ENCODE data around the gene ROBO1. TPM values are rescaled to one million over a fixed set of nuclear protein-coding genes. Genes with fewer than 3 reads are reported as not detected.

ROBO1 gene
- total RNA-seq, 1 donor from 2014 or later = 31.7 TPM

GRCh38 chr3:78880603-78881461 is 887.0 kb downstream of the ROBO1 start:
- no peak for DNase-seq (ENCODE audit: low read depth)
- Histone ChIP-seq H3K36me3 (ENCODE audit: control insufficient read depth, insufficient read depth, low read length) (no peaks in the 10 kb centered on the region), H3K27me3 (ENCODE audit: control insufficient read depth, insufficient read depth, low read length) (no peaks in the 10 kb centered on the region), H3K4me3 (ENCODE audit: low read depth, low read length) (no peak overlapping the region)
- no peak for TF ChIP-seq CTCF (IDR thresholded peaks at IDR 0.05; ENCODE audit: insufficient read depth, low read length, poor library complexity, severe bottlenecking)

DNA sequence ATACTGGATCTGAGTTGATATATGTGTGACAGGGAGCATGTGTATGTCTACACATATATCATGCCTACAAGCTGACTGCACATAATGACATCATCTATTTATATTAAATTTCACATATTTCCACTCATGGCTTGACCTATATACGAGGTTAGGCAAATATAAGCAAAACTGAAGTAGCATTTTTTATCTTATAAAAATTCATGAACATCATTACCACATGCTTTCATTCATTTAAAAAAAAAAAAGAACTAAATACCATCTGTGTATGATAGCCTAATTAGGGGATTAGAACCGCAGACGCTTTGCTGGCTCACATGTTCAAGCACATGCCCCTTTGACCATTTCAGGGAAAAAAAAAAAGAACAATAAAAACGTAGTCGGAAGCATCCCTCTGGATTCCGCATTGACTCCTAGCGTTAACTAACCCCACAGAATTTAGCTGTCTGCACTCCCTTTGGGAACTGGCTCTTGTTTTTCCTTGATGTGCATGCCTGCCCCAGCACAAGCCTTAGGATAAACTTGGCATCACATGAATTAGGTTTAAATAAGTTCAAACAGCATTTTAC is 888.4 kb downstream of the ROBO1 start:
- Histone ChIP-seq H3K36me3 (ENCODE audit: control insufficient read depth, insufficient read depth, low read length) (no peaks in the 10 kb centered on the region), H3K27me3 (ENCODE audit: control insufficient read depth, insufficient read depth, low read length) (no peaks in the 10 kb centered on the region), H3K4me3 (ENCODE audit: low read depth, low read length) (no peak overlapping the region)
- DNase-seq (ENCODE audit: low read depth) = no peak
- TF ChIP-seq CTCF (IDR thresholded peaks at IDR 0.05; ENCODE audit: insufficient read depth, low read length, poor library complexity, severe bottlenecking) = no peak

DNA sequence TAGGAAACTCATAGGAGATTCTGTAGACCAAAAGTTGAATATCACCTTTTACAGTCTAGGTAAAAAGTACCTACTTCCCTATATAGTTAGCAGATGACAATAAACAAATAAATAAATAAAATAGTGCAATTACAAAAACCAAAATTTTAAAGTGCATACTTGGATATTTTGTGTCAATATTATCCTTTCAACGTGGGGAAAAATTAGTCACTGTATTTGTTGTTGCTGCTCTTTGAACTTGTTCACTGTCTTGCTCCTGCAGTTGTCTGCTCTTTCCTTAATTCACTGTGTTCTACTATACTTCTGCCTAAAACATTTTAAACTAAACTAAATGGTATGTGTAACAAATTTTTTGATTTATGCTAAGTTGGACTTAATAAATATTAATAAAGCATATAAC is 889.0 kb downstream of the ROBO1 start:
- no peak for TF ChIP-seq CTCF (IDR thresholded peaks at IDR 0.05; ENCODE audit: insufficient read depth, low read length, poor library complexity, severe bottlenecking)
- DNase-seq (ENCODE audit: low read depth) = no peak
- H3K36me3 ChIP-seq (ENCODE audit: control insufficient read depth, insufficient read depth, low read length) = no peaks in the 10 kb centered on the region
- H3K4me3 ChIP-seq (ENCODE audit: low read depth, low read length) = no peak overlapping the region
- H3K27me3 ChIP-seq (ENCODE audit: control insufficient read depth, insufficient read depth, low read length) = no peaks in the 10 kb centered on the region

DNA sequence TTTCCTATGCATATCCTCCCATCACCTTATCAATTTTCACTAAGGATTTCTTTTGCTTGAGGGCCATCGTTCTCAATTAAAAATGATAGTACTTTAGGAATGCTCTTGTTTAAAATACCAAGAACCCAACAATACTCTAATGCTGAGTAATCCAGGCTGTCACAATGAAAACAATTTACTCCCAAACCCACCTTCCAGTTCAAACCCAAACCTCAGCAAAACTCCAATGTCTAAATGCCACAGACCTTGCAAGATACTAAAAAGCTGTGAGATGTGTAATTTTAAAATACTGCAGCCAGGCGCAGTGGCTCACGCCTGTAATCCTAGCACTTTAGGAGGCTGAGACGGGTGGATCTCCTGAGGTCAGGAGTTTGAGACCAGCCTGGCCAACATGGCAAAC is 889.8 kb downstream of the ROBO1 start:
- H3K36me3 ChIP-seq (ENCODE audit: control insufficient read depth, insufficient read depth, low read length) = no peaks in the 10 kb centered on the region
- H3K4me3 ChIP-seq (ENCODE audit: low read depth, low read length) = no peak overlapping the region
- no peaks in the 10 kb centered on the region for H3K27me3 ChIP-seq (ENCODE audit: control insufficient read depth, insufficient read depth, low read length)
- DNase-seq (ENCODE audit: low read depth) = no peak
- TF ChIP-seq CTCF (IDR thresholded peaks at IDR 0.05; ENCODE audit: insufficient read depth, low read length, poor library complexity, severe bottlenecking) = no peak

GRCh38 chr3:78875851-78876250 is 891.9 kb downstream of the ROBO1 start:
- Histone ChIP-seq H3K36me3 (ENCODE audit: control insufficient read depth, insufficient read depth, low read length) (no peaks in the 10 kb centered on the region), H3K27me3 (ENCODE audit: control insufficient read depth, insufficient read depth, low read length) (no peaks in the 10 kb centered on the region), H3K4me3 (ENCODE audit: low read depth, low read length) (no peak overlapping the region)
- no peak for TF ChIP-seq CTCF (IDR thresholded peaks at IDR 0.05; ENCODE audit: insufficient read depth, low read length, poor library complexity, severe bottlenecking)
- no peak for DNase-seq (ENCODE audit: low read depth)
